ENCODE results near the gene AGPAT3.

AGPAT3 gene

GRCh38 chr21:43993420-43993934, 128.5 kb downstream of the AGPAT3 start:
- no peak for TF ChIP-seq CTCF (conservative IDR thresholded peaks at IDR 0.05)
- no peak overlapping the region for H3K27ac ChIP-seq

- no peak overlapping the region for H3K27ac ChIP-seq
Observed at GRCh38 chr21:43994085-43994484, 129.1 kb downstream of the AGPAT3 start.

GRCh38 chr21:43994646-43995045, 129.6 kb downstream of the AGPAT3 start:
- no peak overlapping the region for H3K27ac ChIP-seq
- TF ChIP-seq CTCF (conservative IDR thresholded peaks at IDR 0.05), result no peak

More at GRCh38 chr21:43994085-43994484, 129.1 kb downstream of the AGPAT3 start:
- no peak for TF ChIP-seq CTCF (conservative IDR thresholded peaks at IDR 0.05)

DNA sequence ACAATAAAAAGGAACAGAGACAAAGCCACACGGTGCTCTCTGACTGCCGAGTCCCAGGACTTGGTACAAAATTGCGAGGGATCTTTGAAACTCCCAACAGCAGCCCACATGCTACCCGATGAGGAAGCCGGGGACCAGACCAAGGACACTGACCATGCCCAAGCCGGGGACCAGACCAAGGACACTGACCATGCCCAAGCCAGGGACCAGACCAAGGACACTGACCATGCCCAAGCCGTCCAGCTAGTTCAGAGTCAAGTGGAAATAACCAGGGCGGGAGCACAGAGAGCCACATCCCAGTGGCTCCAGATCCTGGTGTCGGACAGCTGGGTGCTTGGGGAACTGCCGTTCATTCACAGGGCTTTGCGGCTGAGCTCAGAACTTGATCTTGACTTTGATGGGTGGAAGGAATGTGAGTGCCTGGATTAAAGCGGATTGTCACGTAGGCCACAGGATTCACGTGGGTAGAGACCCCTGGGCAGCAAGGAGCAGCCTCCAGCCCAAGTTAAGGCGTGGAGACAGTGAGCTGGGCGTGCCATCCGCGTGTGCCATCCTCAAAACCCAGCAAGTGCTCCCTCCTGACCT, 130.6 kb downstream of the AGPAT3 start:
- no peak overlapping the region for H3K27ac ChIP-seq
- no peak for TF ChIP-seq CTCF (conservative IDR thresholded peaks at IDR 0.05)

DNA sequence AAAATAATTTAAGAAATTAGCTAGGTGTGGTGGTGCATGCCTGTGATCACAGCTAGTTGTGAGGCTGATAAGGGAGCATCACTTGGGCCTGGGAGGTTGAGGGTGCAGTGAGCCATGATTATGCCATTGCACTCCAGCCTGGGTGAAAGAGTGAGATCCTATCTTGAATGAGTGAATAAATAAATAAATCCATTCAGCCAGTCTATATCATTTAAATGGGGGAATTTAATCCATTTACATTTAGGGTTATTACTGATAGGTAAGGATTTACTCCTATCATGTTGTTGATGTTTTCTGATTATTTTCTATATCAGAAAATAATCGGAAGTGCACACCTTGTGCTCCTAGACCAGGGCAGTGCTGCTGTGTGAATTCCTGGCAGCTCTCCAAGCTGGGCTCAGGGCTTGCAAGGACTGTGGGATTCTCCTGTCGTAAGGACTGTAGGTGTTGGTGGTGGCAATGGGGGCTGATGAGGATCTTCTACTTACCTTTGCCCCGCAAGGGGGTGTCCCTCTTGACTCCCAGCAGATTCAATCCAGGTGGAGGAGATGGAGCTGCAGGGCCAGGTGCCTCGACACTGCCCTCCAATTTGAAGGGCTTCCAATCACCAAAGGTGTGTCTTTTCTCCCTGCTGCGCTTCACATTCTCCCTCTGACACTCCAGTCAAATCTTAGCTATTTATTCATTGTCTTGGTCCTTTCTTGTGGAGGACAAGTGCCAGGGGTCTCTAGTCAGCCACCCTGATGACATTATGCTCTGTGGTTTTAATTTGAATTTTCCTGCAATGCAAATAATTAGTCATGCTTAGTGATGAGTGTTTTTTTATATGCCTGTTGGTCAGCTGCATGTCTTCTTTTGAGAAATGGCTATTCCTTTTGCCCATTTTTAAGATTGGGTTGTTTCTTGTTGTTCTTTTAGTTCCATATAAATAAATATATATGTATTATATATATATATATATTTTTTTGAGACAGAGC, 133.0 kb downstream of the AGPAT3 start:
- no peak overlapping the region for H3K27ac ChIP-seq
- TF ChIP-seq CTCF (conservative IDR thresholded peaks at IDR 0.05), result no peak

DNA sequence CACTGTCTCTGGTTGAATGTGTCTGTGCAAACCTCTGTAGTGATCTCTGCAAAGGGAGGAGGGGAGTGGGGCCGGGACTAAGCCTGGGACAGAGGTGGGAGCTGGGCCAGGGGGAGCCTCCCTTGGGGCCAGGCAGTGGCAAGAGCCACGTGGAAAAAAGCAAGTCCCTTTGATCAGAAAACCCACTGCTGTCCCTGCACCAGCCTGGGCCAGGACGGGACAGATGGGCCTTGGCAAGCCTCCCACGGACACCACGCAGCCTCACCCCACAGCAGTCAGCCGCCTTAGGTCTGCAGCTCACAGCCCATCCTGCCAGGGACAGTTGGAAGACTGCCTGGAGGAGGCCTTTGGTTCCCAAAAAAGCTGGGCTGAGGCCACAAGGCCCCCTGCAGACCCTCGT, 135.3 kb downstream of the AGPAT3 start:
- H3K27ac ChIP-seq, result no peak overlapping the region
- TF ChIP-seq CTCF (conservative IDR thresholded peaks at IDR 0.05), result no peak

GRCh38 chr21:44002511-44002910, 137.5 kb downstream of the AGPAT3 start:
- no peak for TF ChIP-seq CTCF (conservative IDR thresholded peaks at IDR 0.05)
- no peak overlapping the region for H3K27ac ChIP-seq
